HG03025 (cell line): ENCODE measurements around the gene TMEM63C.

Experiments used
- ATAC-seq: cut with Tn5 transposase; IDR thresholded peaks from one replicate; pipeline ENCODE4 v1.9.1; 2021; ENCODE audit warnings: mild to moderate bottlenecking, moderate library complexity; ENCODE audit not compliant: unreplicated experiment, low FRiP score

TMEM63C gene

DNA sequence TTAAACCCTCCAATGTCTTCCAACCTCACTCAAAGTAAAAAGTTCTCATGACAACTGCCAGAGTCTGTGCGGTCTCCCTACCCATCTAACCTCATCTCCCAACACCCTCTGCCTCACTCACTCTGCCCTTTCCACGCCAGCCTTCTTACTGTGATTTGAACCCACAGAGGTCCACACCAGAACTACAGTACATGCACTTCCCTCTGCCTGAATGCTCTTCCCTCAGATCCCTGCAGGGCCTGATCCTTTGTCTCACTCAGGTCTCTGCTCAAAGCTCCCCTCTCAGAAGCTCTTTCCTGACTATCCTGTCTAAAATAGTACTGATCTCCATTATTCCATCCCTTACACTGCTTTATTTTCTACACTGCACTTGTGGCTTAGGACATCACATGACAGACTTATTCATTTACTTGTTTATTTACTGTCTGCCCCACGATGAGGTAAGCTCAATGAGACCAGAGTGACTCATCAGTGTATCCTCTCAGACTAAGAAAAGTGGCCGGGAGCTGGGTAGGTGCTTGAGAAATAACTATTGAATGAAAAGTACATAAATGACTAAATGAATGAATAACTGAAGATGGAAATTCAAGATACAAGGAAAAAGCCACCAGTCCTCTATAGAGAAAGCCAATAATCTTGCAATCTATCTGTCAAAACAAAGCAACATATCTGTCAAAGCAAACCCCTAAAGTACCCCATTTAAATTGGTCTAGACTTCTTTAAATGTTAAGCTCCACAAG, 122.0 kb downstream of the TMEM63C start:
- ATAC-seq, result no peak

DNA sequence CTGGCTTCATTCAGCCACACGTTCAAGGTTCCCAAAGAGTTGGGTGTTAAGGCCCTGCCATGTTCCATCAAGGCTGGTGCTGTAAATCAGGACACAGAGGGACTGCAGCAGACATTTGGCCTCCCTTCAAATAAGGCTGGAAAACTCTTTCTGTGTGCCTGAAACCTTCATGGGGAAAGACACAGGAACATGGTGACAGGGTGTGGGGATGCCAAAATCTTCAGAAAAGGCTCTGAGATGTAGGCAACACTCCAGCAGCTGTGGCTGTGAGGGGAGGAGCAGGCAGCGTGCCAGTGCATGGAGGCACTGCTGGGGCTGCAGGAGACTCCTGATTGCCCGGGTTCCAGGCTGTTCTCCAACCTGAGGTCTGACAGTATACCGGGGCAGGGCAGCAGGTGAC, 124.1 kb downstream of the TMEM63C start:
- ATAC-seq, result no peak

DNA sequence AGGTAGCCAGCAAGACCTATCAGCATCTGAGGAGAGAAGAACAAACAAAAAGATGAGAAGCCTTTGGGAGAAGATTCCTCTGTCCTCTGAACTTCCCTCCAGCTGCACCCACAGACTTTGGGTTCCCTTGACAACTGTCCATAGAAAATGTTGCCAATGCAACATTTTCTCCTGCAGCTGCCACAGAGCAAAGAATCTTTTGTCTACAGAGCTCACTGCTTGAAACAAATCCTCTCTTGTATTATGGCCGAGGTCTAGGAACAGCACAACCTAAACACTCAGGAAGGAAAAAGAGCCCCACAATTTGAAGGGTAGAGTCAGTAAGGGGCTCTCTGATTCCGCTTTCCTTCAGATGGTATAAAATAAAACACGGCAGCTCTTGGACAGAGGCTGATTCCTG, 124.8 kb downstream of the TMEM63C start:
- no peak for ATAC-seq

DNA sequence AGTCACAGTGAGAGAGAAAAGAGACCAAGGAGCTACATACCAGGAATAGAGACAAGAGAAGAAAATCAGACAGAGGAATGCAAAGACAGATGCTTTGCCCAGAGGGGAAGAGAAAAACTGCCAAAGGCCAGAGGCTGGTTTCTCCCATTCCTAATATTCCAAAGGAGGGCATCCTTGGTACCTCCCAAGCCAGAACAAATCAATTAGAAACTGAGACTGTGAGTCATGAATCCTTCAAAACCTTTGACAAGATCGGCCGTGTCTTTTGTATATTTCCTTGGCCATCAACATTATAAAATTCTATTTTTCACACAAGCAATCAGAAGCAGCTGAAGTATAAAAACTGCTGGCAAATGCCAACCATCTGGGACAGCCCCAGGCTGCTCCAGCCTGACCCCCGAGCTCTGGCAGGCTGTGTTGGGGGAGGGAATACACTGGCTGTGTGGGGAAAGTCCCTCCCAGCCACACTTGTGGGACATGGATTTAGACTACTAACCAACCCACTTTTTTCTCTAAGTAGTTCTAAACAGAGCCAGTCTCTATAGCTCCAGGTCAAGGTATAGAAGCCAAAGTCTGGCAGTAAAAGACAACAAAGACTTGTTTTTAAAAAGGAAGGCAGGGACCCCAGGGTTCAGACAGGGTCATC, 125.4 kb downstream of the TMEM63C start:
- ATAC-seq, result no peak
